ENCODE measurements around the gene SVIL.
"Not testable (repeated sequence)": the region's sequence is repeated elsewhere in the genome, so short reads cannot be mapped to it uniquely, and the experiment has no call there.

SVIL gene

GRCh38 chr10:29617880-29618340 is 16.9 kb downstream of the SVIL start:
- no peak for TF ChIP-seq EZH2phosphoT487 (IDR thresholded peaks at IDR 0.05; ENCODE audit: borderline replicate concordance)
- no peak for TF ChIP-seq CTCF (conservative IDR thresholded peaks at IDR 0.05; ENCODE audit: low read length)
- Histone ChIP-seq H3K4me2 (ENCODE audit: low read depth, low read length, poor library complexity, severe bottlenecking) (no peak overlapping the region), H3K9me2 (replicated peaks; ENCODE audit: low read depth, low read length) (no peaks in the 10 kb centered on the region), H3K4me1 (ENCODE audit: insufficient read depth, low read length, poor library complexity, severe bottlenecking) (no peaks in the 10 kb centered on the region), H3K9me3 (ENCODE audit: insufficient read depth, low read depth, low read length) (no peaks in the 10 kb centered on the region), H3K4me3 (ENCODE audit: low read length, poor library complexity, severe bottlenecking) (no peak overlapping the region), H3K36me3 (ENCODE audit: insufficient read depth, low read length) (no peaks in the 10 kb centered on the region), H3K9ac (ENCODE audit: low read depth, low read length, poor library complexity, severe bottlenecking) (no peak overlapping the region), H3K79me2 (ENCODE audit: insufficient read depth, low read length) (peaks cover 2% of the 10 kb centered on the region; the same call in 1 of the 2 replicates), H3F3A (ENCODE audit: low read depth) (no peaks in the 10 kb centered on the region), H3K27me3 (ENCODE audit: insufficient read depth, low read length, poor library complexity, severe bottlenecking) (no peaks in the 10 kb centered on the region), H2AFZ (ENCODE audit: low read length) (no peak overlapping the region), H4K20me1 (ENCODE audit: insufficient read depth, low read length, poor library complexity, severe bottlenecking) (no peaks in the 10 kb centered on the region)

GRCh38 chr10:29616542-29616941 is 18.2 kb downstream of the SVIL start:
- Histone ChIP-seq H3K4me1 (ENCODE audit: insufficient read depth, low read length, poor library complexity, severe bottlenecking) (no peaks in the 10 kb centered on the region), H3K9me2 (replicated peaks; ENCODE audit: low read depth, low read length) (no peaks in the 10 kb centered on the region), H2AFZ (ENCODE audit: low read length) (no peak overlapping the region), H3K36me3 (ENCODE audit: insufficient read depth, low read length) (no peaks in the 10 kb centered on the region), H3K4me3 (ENCODE audit: low read length, poor library complexity, severe bottlenecking) (no peak overlapping the region), H4K20me1 (ENCODE audit: insufficient read depth, low read length, poor library complexity, severe bottlenecking) (no peaks in the 10 kb centered on the region), H3K9me3 (ENCODE audit: insufficient read depth, low read depth, low read length) (no peaks in the 10 kb centered on the region), H3K27me3 (ENCODE audit: insufficient read depth, low read length, poor library complexity, severe bottlenecking) (no peaks in the 10 kb centered on the region), H3K4me2 (ENCODE audit: low read depth, low read length, poor library complexity, severe bottlenecking) (no peak overlapping the region), H3F3A (ENCODE audit: low read depth) (no peaks in the 10 kb centered on the region), H3K79me2 (ENCODE audit: insufficient read depth, low read length) (peaks cover 2% of the 10 kb centered on the region; the same call in 1 of the 2 replicates), H3K9ac (ENCODE audit: low read depth, low read length, poor library complexity, severe bottlenecking) (no peak overlapping the region)
- TF ChIP-seq CTCF (conservative IDR thresholded peaks at IDR 0.05; ENCODE audit: low read length) (no peak), EZH2phosphoT487 (IDR thresholded peaks at IDR 0.05; ENCODE audit: borderline replicate concordance) (no peak)

GRCh38 chr10:29615195-29615594 is 19.6 kb downstream of the SVIL start:
- Histone ChIP-seq H3K9me3 (ENCODE audit: insufficient read depth, low read depth, low read length) (no peaks in the 10 kb centered on the region), H3K4me3 (ENCODE audit: low read length, poor library complexity, severe bottlenecking) (no peak overlapping the region), H3K9ac (ENCODE audit: low read depth, low read length, poor library complexity, severe bottlenecking) (no peak overlapping the region), H3K79me2 (ENCODE audit: insufficient read depth, low read length) (no peaks in the 10 kb centered on the region), H3K4me2 (ENCODE audit: low read depth, low read length, poor library complexity, severe bottlenecking) (no peak overlapping the region), H3K27me3 (ENCODE audit: insufficient read depth, low read length, poor library complexity, severe bottlenecking) (no peaks in the 10 kb centered on the region), H4K20me1 (ENCODE audit: insufficient read depth, low read length, poor library complexity, severe bottlenecking) (no peaks in the 10 kb centered on the region), H3K9me2 (replicated peaks; ENCODE audit: low read depth, low read length) (no peaks in the 10 kb centered on the region), H3K4me1 (ENCODE audit: insufficient read depth, low read length, poor library complexity, severe bottlenecking) (no peaks in the 10 kb centered on the region), H3F3A (ENCODE audit: low read depth) (no peaks in the 10 kb centered on the region), H3K36me3 (ENCODE audit: insufficient read depth, low read length) (no peaks in the 10 kb centered on the region), H2AFZ (ENCODE audit: low read length) (no peak overlapping the region)
- TF ChIP-seq CTCF (conservative IDR thresholded peaks at IDR 0.05; ENCODE audit: low read length) = no peak
- TF ChIP-seq EZH2phosphoT487 (IDR thresholded peaks at IDR 0.05; ENCODE audit: borderline replicate concordance) = no peak

GRCh38 chr10:29614289-29614688 is 20.5 kb downstream of the SVIL start:
- H2AFZ ChIP-seq (ENCODE audit: low read length); H3K27me3 ChIP-seq (ENCODE audit: insufficient read depth, low read length, poor library complexity, severe bottlenecking); H3K36me3 ChIP-seq (ENCODE audit: insufficient read depth, low read length); H3K9ac ChIP-seq (ENCODE audit: low read depth, low read length, poor library complexity, severe bottlenecking); H4K20me1 ChIP-seq (ENCODE audit: insufficient read depth, low read length, poor library complexity, severe bottlenecking); H3F3A ChIP-seq (ENCODE audit: low read depth); H3K9me2 ChIP-seq (replicated peaks; ENCODE audit: low read depth, low read length); H3K79me2 ChIP-seq (ENCODE audit: insufficient read depth, low read length); H3K4me2 ChIP-seq (ENCODE audit: low read depth, low read length, poor library complexity, severe bottlenecking); H3K4me1 ChIP-seq (ENCODE audit: insufficient read depth, low read length, poor library complexity, severe bottlenecking); H3K9me3 ChIP-seq (ENCODE audit: insufficient read depth, low read depth, low read length); H3K4me3 ChIP-seq (ENCODE audit: low read length, poor library complexity, severe bottlenecking): not testable (repeated sequence)
